HG02588 (cell line): ENCODE results near the gene SPAG17.
"Not testable (repeated sequence)": the region's sequence is repeated elsewhere in the genome, so short reads cannot be mapped to it uniquely, and the experiment has no call there.

ENCODE experiments used
- ATAC-seq: cut with Tn5 transposase; IDR thresholded peaks from one replicate; pipeline ENCODE4 v1.9.1; 2021; ENCODE audit warnings: mild to moderate bottlenecking, moderate library complexity; ENCODE audit not compliant: unreplicated experiment

The SPAG17 gene

DNA sequence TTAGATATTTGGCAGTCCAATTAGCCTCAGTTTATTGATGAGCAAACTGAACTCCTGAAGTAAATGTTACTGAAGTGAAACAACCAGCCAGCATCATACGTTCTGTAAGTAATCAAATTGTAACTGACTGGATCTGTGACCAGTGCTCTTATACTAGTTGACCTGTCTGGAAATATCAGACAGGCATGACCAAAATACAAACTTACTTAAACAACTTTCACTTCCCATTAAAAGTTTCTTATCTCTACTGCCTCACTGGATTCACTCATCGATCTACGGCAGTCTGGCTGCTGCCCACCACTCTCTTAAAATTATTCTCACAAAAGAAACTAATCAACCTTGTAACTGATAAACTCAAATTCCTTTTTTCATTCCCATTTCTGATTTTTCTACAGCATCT, 199.1 kb downstream of the SPAG17 start:
- ATAC-seq = no peak

DNA sequence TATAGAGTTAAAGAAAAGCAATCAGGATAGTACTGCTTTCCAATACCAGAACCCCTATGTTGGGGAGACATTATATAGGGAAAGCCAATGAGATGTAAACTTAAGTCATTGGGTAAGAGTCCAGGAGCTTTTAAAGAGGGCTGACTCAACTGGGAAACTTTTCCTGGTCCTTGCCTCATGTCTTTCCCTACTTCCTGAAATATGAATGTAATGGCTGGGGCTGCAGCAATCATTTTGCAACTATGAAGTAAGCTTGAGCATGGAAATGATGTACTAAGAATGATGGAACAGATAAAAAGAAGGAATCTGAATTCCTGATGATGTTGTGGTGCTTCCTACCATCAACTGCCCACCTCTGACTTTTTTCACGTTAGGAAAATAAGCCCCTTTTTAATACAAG, 199.8 kb downstream of the SPAG17 start:
- ATAC-seq = no peak

DNA sequence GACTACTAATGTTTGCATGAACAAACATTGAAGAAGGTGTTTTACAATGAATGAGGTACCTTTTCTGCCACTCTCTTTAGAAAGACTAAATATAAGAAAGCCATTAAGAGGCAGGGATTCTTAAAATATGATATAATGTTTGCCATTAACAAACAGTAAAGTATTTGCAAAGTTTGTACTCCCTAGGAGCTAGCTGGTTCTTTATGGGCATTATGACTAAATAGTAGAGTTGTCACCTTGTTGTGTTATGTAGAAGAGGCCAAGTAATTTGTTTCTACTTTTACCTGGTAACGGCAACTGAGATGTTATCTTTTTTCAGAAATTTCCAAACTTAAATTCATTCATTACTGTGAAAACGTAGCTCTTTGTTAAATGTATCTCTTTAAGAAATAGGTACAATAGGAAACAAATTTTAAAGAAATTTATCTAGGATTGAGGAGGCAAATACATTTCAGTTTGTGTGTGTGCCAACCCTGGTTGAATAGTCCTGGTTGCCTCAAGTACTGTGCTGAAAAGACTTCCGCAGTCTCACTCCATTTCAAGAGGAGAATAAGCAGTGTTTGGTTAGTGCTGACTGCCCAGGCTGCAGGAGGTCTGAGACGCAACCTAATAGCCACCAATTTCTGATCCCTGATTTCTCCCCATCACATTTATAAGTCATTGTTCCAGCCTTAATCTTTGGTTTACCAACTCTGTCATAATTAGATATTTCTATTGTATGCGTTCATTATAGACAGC, 203.4 kb downstream of the SPAG17 start:
- ATAC-seq = no peak

DNA sequence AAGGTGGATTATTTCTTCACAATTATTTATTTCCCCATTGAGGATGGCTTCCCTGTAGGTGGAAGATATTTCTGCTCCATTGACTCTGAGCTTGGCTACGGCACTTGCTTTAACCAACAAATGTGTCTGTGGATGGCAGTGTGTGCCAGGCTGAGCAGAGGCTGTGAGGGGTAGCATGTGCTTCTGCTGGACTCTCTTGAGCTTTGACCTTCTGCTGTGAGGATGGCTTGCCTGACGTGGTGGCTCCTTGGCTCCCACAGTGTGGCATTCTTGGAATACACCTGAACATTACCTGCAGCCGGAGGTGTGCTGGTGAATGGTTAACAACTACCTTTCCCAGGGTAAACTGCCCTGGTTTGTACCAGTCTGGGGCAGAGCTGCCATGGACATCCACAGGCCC, 208.6 kb downstream of the SPAG17 start:
- no peak for ATAC-seq

DNA sequence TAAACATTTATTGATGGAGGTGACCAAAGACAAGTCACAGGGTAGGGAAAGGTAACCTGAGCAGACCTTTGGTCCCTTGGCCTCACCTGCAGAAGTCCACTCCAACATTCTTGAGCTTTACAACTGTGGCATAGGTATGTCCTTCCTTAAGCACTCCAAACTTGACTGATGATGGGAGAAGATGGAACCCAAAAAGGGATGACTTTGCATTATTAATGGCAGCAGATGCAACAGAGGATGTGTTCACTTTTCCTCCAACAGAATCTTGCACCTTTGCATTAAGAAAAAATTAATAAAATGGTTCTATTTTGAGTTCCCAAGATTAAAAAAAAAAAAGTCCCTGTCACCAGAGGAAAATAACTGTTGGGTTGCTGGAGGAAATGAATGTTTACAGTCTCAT, 213.3 kb downstream of the SPAG17 start:
- ATAC-seq = no peak

DNA sequence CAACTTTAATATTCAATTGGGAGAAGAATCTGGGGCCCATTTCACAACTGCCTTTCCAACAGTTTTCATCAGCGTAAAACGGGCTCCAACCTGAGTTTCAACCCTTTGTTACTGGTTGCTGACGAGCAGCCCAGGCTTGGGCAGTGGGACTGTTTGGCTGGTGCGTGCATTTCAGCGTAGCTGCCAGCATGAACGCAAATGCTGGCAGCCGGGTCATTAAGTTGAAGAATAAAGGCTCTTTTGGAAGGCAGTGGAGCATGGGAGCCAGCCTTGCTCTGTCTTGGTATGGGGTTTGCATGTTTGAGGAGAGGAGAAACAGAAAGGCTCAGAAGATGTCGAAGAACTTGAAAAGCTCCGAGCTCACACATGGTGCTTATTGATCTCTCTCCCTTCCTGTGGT, 214.8 kb downstream of the SPAG17 start:
- no peak for ATAC-seq

DNA sequence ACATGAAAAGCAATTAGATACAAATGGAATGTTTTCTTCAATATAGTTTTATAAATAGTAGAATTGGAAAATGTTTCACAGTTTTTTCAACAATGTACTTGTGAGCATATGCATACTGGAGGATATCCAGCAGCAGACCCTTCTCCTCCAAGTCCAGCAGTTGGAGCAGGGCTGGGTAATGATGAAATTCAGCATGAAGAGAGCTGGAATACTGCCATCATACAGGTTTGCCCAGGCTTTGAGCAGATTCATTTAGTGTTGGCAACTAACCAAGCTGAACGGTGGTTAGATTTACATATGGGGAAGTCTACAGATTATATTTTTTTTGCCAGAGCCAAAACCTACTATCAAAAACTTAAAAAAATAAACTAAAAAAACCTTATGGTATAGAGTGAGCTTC, 217.1 kb downstream of the SPAG17 start:
- ATAC-seq = no peak

DNA sequence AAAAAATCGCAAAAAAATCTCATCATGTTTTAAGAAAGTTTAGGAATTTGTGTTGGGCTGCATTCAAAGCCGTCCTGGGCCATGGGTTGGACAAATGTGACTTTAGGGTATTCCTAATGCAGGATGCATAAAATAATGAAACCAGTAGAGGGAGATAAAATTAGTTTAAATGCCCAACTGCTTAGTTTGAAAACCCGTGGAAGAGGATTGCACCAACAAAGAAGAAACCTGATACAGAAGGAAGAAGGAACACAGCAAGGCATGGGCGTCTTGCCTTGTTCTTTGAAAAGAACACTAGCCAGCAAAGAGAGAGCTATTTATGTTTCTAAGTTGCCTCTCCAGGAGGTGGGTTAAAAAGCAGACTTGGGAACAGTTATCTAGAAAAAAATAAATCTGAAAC, 217.6 kb downstream of the SPAG17 start:
- ATAC-seq = no peak

DNA sequence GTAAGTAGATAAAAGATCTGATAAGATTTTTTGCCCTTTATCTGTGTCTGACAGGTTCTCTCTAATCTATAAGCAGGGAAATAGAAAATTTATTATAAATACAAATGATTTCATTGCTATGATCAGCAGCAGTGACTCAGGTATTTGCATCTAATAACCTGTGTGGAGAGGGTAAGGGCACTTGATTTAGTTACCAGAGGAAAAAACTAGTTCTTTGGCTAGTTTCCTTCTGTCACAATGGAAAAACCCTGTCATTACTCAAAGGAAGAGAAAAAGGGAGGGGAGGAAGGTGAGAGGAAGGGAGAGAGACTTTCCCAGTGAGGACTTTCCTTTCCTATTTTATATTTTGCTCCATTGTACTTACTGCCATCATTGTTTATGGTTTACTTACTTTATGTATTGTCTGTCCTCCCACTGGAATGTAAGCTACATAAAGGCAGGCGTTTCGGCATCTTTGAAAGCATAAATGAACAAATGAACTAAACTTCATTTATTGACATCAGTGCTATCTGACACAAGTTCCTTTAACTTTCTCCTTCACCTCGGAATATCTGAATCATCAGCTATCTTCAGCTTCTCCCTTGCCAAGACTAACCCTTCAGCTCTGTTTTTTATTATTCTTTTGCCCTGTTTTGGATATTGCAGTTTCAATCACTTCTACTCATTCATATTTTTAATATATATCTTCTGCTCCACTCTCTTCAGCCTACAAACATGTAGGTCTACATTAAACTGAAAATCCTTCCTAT, 220.6 kb downstream of the SPAG17 start:
- ATAC-seq = no peak

DNA sequence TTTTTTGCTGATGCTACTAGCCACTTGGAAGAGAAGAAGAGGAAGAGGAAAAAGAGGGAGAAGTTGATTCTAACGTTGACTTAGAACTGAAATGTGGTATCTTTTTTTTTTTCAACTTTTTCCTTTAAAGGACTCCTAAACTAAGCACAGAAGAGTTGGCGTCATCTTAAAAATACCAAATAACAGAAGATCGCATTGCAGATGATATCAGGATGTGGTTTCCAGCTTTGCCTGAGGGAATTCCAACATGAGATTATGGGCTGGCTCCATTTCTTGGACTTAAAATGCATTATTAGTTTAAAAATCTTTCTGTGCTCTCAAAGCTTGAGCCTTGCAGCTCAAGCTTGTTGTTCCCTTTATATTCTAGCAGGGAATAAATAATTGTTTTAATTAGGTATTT, 225.7 kb downstream of the SPAG17 start:
- ATAC-seq = no peak

DNA sequence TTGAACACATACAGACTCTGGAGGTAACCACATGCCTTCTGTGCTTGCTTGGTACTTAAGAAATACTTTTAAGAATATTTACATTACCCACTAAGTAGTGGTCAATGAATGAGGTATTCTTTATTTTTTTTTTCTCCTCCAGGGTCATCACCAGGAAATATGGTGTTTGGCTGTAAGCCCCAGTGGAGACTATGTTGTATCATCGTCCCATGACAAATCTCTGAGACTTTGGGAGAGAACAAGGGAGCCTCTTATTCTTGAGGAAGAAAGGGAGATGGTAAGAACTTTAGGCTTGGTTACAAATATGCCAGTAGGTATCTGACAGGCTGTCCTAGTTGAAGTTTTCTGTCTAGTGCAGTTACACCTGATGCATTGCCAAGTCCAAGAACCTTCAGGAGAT, 232.6 kb downstream of the SPAG17 start:
- no peak for ATAC-seq

DNA sequence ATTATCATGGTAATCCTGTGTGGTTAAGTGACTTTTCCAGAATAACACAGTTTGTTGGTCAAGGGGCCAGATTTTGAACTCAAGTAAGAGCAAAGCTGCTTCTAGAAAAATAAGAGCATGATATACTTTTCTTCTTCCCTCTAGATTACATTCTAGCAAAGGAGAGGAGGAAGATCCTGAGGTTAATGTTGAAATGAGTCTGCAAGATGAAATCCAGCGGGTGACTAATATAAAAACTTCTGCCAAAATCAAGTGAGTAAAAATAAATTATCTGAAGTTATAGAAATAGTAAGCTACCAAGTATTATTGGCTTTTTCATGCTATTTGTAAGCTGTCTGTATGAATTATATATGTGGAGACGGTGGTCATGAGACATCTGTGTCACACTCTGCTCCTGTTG, 242.7 kb downstream of the SPAG17 start:
- no peak for ATAC-seq

DNA sequence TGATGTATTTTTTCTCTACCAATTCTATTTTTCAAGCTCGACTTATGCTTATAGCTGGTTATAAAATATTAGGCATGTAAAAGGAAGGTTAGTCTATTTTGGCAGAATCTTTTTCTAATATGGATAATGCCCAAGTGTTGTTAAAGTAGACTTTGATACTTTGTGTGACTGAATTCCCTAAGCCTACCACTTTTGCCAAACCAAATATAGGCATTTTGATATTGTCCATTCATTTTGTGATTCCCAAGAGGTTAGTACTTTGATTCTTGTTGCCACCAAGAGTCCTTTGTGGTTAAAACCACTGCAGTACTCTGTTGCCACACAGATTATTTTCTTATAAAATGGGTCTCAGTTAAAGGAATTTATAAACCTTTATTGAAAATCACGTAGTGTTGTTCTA, 251.3 kb downstream of the SPAG17 start:
- no peak for ATAC-seq

DNA sequence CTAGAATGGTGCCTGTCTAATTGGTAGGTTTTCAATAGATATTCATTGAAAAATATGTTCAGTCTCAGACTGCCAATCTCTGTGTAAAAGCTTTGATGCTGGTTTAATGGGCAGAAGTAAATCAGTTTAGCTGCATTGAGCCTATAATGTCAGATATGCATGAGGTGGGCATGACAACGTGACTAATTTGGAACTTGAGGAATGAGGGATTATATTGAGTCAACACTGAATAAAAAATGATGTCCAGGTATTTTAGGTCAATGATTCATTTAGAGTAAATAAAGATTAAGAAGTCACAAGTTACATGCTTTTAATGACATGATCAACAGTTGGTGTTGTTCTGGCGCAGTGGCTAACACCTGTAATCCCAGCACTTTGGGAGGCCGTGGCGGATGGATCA, 252.5 kb downstream of the SPAG17 start:
- no peak for ATAC-seq

DNA sequence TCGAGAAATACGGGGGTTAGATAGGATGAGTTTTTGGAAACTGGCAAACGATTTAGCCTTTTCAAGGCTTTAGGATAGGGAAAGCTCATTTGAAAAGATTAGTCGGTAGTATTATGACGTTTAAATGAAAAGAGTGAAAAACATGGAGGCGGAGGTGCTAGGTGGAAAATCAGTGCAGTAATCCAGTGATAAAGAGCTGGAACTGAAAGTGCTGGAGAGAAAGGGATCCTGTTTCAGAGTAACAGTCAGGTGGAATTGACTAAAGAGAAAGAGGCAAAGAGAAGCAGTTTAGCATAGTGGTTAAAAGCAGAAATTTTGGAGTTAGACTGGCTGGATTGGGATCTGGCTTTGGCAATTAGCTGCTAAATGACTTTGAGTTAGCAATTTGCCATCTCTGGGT, 254.5 kb downstream of the SPAG17 start:
- no peak for ATAC-seq

DNA sequence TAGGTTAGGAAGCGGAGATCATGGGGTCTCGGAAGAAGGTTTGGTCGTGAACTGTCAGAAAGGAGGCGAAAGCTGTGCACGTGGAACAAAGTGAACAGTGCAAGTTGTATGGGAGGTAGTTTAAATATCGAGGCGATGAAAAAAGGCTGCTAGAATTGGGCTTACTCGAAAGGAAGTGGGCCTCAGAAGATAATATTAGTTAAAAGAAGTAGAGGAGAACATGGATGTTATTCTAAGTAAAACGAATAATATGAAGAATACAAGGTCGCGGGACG, 254.9 kb downstream of the SPAG17 start:
- ATAC-seq = no peak

DNA sequence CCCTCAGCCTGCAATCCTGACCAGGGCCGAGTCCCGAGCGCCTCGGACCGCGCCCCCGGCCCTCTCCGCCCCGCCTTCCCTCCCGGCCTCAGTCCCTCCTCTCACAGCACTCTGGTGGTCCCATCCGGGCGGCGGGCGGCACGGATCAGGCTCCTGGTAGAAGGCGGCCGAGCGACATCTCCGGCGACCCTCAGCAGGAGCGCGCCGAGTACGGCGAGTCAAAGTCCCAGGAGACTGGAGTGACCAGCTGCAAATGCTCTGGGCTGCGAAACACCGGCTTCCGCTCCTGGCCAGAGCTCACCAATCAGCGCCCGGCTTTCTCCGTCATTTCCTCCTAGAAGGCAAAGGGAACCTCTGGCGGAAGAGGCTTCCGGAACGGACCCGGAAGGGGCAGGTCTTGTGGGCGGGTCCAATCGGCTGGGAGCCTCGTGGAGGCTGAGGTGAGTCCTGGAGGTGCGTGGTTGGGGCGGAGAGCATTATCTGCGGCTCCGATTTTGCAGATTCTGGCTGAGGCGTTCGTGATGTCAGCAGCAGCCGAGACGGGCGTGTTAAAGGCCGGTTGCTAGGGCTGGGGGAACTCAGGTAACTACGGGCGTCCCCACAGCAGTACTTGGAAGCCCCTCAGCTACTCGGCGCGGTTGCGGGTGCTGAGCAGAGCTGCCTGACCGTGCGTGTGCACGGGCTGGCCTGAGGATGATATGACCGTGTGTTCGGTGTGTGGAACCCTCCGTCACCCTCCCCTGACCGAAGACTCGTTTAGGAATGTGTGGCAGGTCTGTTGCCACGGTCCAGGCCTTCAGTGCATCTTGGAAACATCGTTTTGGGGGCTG, 255.5 kb downstream of the SPAG17 start, which contains the start of the genes GDAP2 and WDR3:
GDAP2 (minus strand) TSS at position 279 of the 830 bp plus-strand sequence. CDS start 9,264 bp downstream, outside the sequence.
WDR3 (plus strand) TSS at position 397 of the 830 bp plus-strand sequence. CDS start 3,581 bp downstream, outside the sequence.
- ATAC-seq = peak; percentile 95

DNA sequence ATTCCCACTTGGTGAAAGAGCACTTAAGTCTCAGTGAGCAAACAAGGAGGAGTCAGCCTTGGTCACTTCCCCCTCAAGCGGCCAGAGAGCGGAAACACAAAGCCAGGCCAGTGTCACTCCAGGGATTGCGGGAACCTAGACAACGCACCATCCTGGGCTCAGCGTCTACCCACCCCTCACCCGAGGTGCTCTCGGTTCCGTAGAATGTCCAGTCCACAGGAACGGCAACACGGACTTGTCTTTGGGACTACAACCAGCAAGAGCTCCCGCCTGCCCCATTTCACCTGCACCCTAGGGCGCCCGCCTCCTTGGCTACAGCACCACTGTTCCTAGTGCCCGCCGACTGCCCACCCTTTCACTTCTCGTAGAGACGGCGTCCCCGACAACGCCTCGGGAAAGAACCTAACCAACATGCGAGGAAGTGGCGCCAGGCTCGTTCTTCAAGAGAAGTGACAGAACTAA, 256.1 kb downstream of the SPAG17 start:
- peak; percentile 35 for ATAC-seq

DNA sequence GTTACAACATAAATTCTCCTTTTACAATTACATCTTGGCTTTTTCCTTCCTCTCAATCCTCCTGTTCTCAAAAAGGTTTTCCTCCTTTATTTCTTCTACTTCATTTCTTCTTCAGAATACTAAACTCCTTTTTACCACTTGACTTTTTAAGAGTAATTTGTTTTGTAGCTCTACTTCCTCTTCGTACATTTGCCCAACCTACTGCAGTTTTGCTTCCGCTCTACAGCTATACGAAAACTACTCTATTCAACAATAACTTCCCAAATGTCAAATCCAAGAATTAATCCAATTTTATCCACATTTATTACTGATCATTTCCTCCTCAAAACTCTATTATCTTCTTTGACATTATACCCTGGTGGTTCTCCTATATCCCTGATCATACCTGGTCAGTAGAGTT, 259.0 kb downstream of the SPAG17 start:
- no peak for ATAC-seq

DNA sequence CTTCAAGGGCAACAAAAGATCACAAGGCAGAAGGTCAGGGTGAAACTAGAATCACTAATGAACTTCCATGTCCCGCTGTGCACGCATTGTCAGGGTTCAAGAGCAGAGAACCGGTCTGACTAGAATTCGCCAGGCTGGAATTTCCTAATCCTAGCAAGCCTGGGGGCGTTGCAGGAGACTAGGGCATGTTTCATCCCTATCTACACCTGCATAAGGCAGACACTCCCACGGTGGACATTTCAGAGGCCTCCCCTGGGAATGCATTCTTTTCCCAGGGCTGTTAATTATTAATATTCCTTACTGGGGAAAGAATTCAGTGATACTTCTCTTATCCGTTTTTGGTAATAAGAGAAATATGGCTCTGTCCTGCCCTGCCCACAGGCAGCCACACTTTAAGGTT, 262.3 kb downstream of the SPAG17 start:
- ATAC-seq = not testable (repeated sequence)

DNA sequence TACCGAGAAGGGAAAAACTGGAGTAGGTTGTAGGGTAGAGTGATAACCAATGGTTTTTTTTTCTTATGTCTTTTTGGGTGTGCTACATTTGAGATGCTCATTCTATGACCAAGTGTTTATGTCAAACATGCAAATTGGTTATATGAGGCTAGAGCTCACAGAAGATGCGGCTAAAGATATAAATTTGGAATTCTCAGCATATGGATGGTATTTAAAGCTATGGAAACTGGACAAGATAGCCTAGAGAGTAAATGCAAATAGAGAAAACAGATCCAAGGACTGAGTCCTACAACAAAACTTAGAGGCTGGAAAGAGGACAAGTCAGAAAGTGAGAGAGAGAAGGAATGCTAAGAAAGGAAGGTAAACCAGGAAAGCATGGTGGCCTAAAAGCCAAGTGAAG, 263.0 kb downstream of the SPAG17 start:
- ATAC-seq = no peak

DNA sequence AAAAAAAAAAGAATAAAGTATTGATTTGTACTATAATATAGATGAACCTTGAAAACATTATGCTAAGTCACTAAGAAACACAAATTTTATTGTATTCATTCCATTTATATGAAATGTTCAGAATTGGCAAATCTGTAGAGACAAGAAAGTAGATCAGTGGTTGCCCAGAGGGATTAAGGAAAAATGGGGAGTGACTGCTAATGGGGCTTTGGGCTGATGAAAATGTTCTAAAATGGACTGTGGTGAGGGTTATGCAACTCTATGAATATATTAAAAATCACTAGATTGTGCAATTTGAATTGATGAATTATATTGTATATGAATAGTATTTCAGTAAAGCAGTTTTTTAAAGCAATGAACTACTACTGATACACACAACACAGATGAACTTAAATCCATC, 265.7 kb downstream of the SPAG17 start:
- no peak for ATAC-seq
